SK-N-SH (cell line): ENCODE results near the gene POLG2. TPM values are rescaled to one million over a fixed set of nuclear protein-coding genes. Genes with fewer than 3 reads are reported as not detected.
"Not testable (repeated sequence)": the region's sequence is repeated elsewhere in the genome, so short reads cannot be mapped to it uniquely, and the experiment has no call there.

Experiments used
- CTCF ChIA-PET: fragments of 300-600, 350-600 bp; formaldehyde crosslinking; extraction: SDS; loops from one replicate; lab custom pipeline; 2021; lab: Yijun Ruan, JAX
- POLR2A ChIA-PET: fragments of 350-600 bp; sonication (Branson Sonifier 250); formaldehyde crosslinking; extraction: SDS; loops from one replicate; lab custom pipeline; 2020; ENCODE audit warnings: antibody characterized with exemption, inconsistent platforms; lab: Yijun Ruan, JAX
- DNase-seq: peaks from one replicate; pipeline ENCODE4 v3.0.0; 2012
- H2AFZ ChIP-seq: fragments of 200-600 bp; sonication (generic); 2 replicates; pipeline ENCODE4 v1.8.1; 2016; ENCODE audit warnings: antibody characterized with exemption, mild to moderate bottlenecking, low read depth
- H3F3A ChIP-seq: fragments of 200-600 bp; sonication (generic); replicated peaks from 2 replicates; pipeline ENCODE3; 2016; ENCODE audit warnings: antibody characterized with exemption, mild to moderate bottlenecking; ENCODE audit not compliant: insufficient read depth
- H3K27ac ChIP-seq, 2 experiments: fragments of 200-500 bp in 1 of 2; fragments of 200-600 bp in 1 of 2; sonication (Bioruptor generic) in 1 of 2; sonication (generic), shearing (Covaris generic) in 1 of 2; 2 replicates each; pipeline versions ENCODE4 v1.5.1 to v1.6.1; 2014 to 2016; ENCODE audit warnings: low read depth in 2 of 2, inconsistent platforms in 1 of 2, low read length in 1 of 2, mild to moderate bottlenecking in 1 of 2, mixed read lengths in 1 of 2
- H3K27me3 ChIP-seq: fragments of 200-600 bp; sonication (generic), shearing (Covaris generic); 2 replicates; pipeline ENCODE4 v1.6.1; 2016; ENCODE audit warnings: mixed run types; ENCODE audit not compliant: insufficient read depth
- H3K36me3 ChIP-seq, 2 experiments: fragments of 200-500 bp in 1 of 2; fragments of 200-600 bp in 1 of 2; sonication (Bioruptor generic) in 1 of 2; sonication (generic) in 1 of 2; replicated peaks in 1 of 2; 2 replicates each; pipeline versions ENCODE3 to v1.5.1; 2014 to 2016; ENCODE audit warnings: low read length in 1 of 2, mild to moderate bottlenecking in 1 of 2; ENCODE audit not compliant: insufficient read depth in 2 of 2, control insufficient read depth in 1 of 2
- H3K4me1 ChIP-seq, 2 experiments: fragments of 200-500 bp in 1 of 2; fragments of 200-600 bp in 1 of 2; sonication (Bioruptor generic) in 1 of 2; sonication (generic), shearing (Covaris generic) in 1 of 2; 2 replicates each; pipeline versions ENCODE4 v1.5.1 to v1.6.1; 2014 to 2016; ENCODE audit warnings: low read depth in 1 of 2, low read length in 1 of 2, mixed run types in 1 of 2; ENCODE audit not compliant: insufficient read depth in 2 of 2, control insufficient read depth in 1 of 2
- H3K4me2 ChIP-seq: fragments of 200-600 bp; sonication (generic), shearing (Covaris generic); 2 replicates; pipeline ENCODE4 v1.6.1; 2017; ENCODE audit warnings: mixed run types
- H3K4me3 ChIP-seq, 2 experiments: fragments of 200-500 bp in 1 of 2; fragments of 200-600 bp in 1 of 2; sonication (Bioruptor generic) in 1 of 2; sonication (generic), shearing (Covaris generic) in 1 of 2; 2 replicates each; pipeline versions ENCODE4 v1.5.1 to v1.8.1; 2014 to 2016; ENCODE audit warnings: low read depth in 2 of 2, inconsistent platforms in 1 of 2, low read length in 1 of 2, mild to moderate bottlenecking in 1 of 2, mixed read lengths in 1 of 2, moderate library complexity in 1 of 2
- H3K79me2 ChIP-seq: fragments of 200-600 bp; sonication (generic); 2 replicates; pipeline ENCODE4 v1.8.1; 2017; ENCODE audit warnings: mild to moderate bottlenecking; ENCODE audit not compliant: insufficient read depth
- H3K9ac ChIP-seq: fragments of 200-600 bp; sonication (generic); 2 replicates; pipeline ENCODE4 v1.6.1; 2017; ENCODE audit warnings: mixed run types
- H3K9me2 ChIP-seq: fragments of 200-600 bp; sonication (generic); 2 replicates; pipeline ENCODE4 v1.6.1; 2017; ENCODE audit warnings: mixed run types
- H3K9me3 ChIP-seq: fragments of 200-600 bp; sonication (generic); 2 replicates; pipeline ENCODE4 v1.6.1; 2017; ENCODE audit warnings: mixed run types, mild to moderate bottlenecking, moderate library complexity
- H4K20me1 ChIP-seq: fragments of 200-600 bp; sonication (generic); 2 replicates; pipeline ENCODE4 v1.6.1; 2017; ENCODE audit warnings: mild to moderate bottlenecking, mixed run types; ENCODE audit not compliant: insufficient read depth
- CHD2 ChIP-seq: fragments of 150-350 bp; IDR thresholded peaks from 2 replicates; pipeline ENCODE4 v1.6.1; 2018; ENCODE audit warnings: low read length; ENCODE audit not compliant: partially characterized antibody
- ELF1 ChIP-seq: IDR thresholded peaks from 2 replicates; pipeline ENCODE4 v1.4.0; 2012
- EP300 ChIP-seq, 2 experiments: IDR thresholded peaks; 2 replicates each; pipeline versions ENCODE4 v1.4.0 to v1.6.1; 2012; ENCODE audit warnings: borderline replicate concordance in 1 of 2, low read depth in 1 of 2, low read length in 1 of 2
- EZH2phosphoT487 ChIP-seq: fragments of 200-600 bp; sonication (generic); IDR thresholded peaks from 2 replicates; pipeline ENCODE4 v1.6.1; 2017; ENCODE audit warnings: low read depth, mixed run types, mild to moderate bottlenecking, antibody characterized with exemption, moderate library complexity, borderline replicate concordance
- FOSL2 ChIP-seq: IDR thresholded peaks from 2 replicates; pipeline ENCODE4 v1.4.0; 2012; ENCODE audit warnings: low read depth, mild to moderate bottlenecking, moderate library complexity, borderline replicate concordance
- GABPA ChIP-seq: IDR thresholded peaks from 2 replicates; pipeline ENCODE4 v1.4.0; 2012; ENCODE audit warnings: low read depth, mild to moderate bottlenecking
- GATA2 ChIP-seq: sonication (generic); formaldehyde crosslinking; IDR thresholded peaks from 2 replicates; pipeline ENCODE4 v1.5.0; 2020; ENCODE audit warnings: mild to moderate bottlenecking, missing genetic modification reagents
- MXI1 ChIP-seq: IDR thresholded peaks from 2 replicates; pipeline ENCODE4 v1.6.1; 2012; ENCODE audit warnings: mild to moderate bottlenecking, low read depth, low read length, improper control_type of control experiment
- NFIC ChIP-seq: IDR thresholded peaks from 2 replicates; pipeline ENCODE4 v1.4.0; 2012; ENCODE audit warnings: borderline replicate concordance
- NRF1 ChIP-seq: IDR thresholded peaks from 2 replicates; pipeline ENCODE4 v1.6.1; 2012; ENCODE audit warnings: low read depth, mild to moderate bottlenecking, low read length
- RFX5 ChIP-seq: IDR thresholded peaks from 2 replicates; pipeline ENCODE4 v1.6.1; 2012; ENCODE audit warnings: mild to moderate bottlenecking, improper control_type of control experiment, low read length
- RXRA ChIP-seq: IDR thresholded peaks from 2 replicates; pipeline ENCODE4 v1.4.0; 2012; ENCODE audit warnings: low read depth, mild to moderate bottlenecking, borderline replicate concordance
- SIN3A ChIP-seq: IDR thresholded peaks from 2 replicates; pipeline ENCODE4 v1.6.1; 2012; ENCODE audit warnings: low read depth, mild to moderate bottlenecking, low read length, moderate library complexity, borderline replicate concordance
- TAF1 ChIP-seq: IDR thresholded peaks from 2 replicates; pipeline ENCODE4 v1.6.1; 2012; ENCODE audit warnings: low read depth, mild to moderate bottlenecking, low read length, moderate library complexity, borderline replicate concordance
- TEAD4 ChIP-seq: IDR thresholded peaks from 2 replicates; pipeline ENCODE4 v1.4.0; 2012; ENCODE audit warnings: mild to moderate bottlenecking, borderline replicate concordance; ENCODE audit not compliant: insufficient read depth
- WGBS: methylation state at CpG from one replicate; pipeline ENCODE4 v1.1.6; 2017; ENCODE audit warnings: low lambda C conversion rate; 5-methylcytosine and 5-hydroxymethylcytosine counted together
- polyA plus RNA-seq, 3 experiments: library from polyadenylated mRNA; depleted of rRNA; stranded (reverse); fragments of >200 nt; gene quantifications; 2 replicates each; pipeline ENCODE4 v1.2.3, GENCODE V29; 2012
- TF ChIP-seq, protein P1 (sequence below): IDR thresholded peaks from 2 replicates; pipeline ENCODE4 v1.4.0; 2012; ENCODE audit warnings: low read depth
- TF ChIP-seq, protein P2 (sequence below): IDR thresholded peaks from 2 replicates; pipeline ENCODE4 v1.4.0; 2012; ENCODE audit warnings: low read depth, borderline replicate concordance
- TF ChIP-seq, protein P3 (sequence below): fragments of 150-350 bp; IDR thresholded peaks from 2 replicates; pipeline ENCODE4 v1.6.1; 2017; ENCODE audit warnings: antibody characterized with exemption, low read length, low read depth, borderline replicate concordance
- TF ChIP-seq, protein P4 (sequence below): fragments of 200-600 bp; sonication (generic); IDR thresholded peaks from 2 replicates; pipeline ENCODE4 v1.6.1; 2017; ENCODE audit warnings: antibody characterized with exemption, mild to moderate bottlenecking, moderate library complexity

POLG2 gene
- polyA plus RNA-seq, 1 of the 3 experiments (the other 2 are of a cell fraction), result 18.0 TPM

DNA sequence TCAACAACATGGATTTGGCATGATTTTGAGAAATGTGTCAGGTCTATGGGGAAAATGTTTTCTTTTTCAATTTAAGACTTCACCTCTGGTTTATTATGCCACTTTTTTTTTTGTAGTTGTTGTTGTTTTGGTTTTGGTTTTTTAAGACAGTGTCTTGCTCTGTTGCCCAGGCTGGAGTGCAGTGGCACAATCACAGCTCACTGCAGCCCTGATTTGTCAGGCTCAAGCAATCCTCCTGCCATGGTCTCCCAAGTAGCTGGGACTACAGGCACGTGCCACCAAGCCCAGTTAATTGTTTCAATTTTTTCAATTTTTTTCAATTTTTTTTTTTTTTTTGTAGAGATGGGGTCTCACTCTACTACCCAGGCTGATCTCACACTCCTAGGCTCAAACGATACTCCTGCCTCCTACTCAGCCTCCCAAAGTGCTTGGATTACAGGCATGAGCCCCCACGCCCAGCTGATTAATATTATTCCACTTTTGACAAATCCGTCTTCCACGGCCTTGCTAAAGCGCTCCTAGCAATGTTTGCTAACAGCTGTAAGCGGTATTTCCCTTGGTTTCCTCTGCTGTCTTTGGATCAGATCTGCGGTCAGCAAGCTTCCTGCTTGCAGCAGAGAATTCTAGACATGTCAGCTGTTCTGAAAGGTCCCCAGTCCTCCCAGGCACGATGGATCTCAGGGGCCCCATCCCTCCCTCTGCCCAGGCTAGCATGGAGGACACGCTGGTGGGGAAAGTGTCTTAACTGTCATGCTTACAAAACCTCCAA is 54.9 kb downstream of the POLG2 start:
- H3K4me3 ChIP-seq, result no peak overlapping the region
- no peak for DNase-seq
- no peaks in the 10 kb centered on the region for H3K79me2 ChIP-seq
- no peak overlapping the region for H3K9ac ChIP-seq
- peaks cover 21% of the 10 kb centered on the region; the same call in 1 of the 2 replicates for H3K9me3 ChIP-seq
- no peaks in the 10 kb centered on the region for H3K4me1 ChIP-seq
- H3F3A ChIP-seq, result peaks cover 4% of the 10 kb centered on the region
- no peak for TF ChIP-seq TEAD4
- CTCF ChIA-PET, result interaction anchor here (1.4 to 3.1 kb wide), 3 partner anchors 10 to 136 kb away, joined by 3 to 24 read pairs (median 3); no protein-coding TSS in a partner anchor
- POLR2A ChIA-PET, result no interaction called here
- no peaks in the 10 kb centered on the region for H3K27me3 ChIP-seq
- no peaks in the 10 kb centered on the region for H3K9me2 ChIP-seq
- no peaks in the 10 kb centered on the region for H4K20me1 ChIP-seq
- H3K4me2 ChIP-seq, result no peak overlapping the region
- no peak overlapping the region for H3K27ac ChIP-seq
- no peak overlapping the region for H2AFZ ChIP-seq
- peaks cover 0 to 1% of the 10 kb centered on the region in 2 experiments for H3K36me3 ChIP-seq
- 72% methylated on average over 10 of the region's 10 CpGs for WGBS

DNA sequence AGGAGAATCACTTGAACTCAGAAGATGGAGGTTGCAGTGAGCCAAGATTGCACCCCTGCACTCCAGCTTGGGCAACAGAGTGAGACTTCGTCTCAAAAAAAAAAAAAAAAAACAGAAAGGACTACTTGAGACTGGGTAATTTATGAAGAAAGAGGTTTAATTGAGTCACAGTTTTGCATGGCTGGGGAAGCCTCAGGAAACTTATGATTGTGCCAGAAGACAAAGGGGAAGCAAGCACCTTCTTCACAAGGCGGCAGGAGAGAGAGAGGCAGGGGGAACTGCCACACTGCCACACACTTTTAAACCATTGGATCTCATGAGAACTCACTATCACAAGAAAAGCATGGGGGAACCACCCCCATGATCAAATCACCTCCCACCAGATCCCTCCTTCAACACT is 56.9 kb downstream of the POLG2 start:
- POLR2A ChIA-PET, result no interaction called here
- Histone ChIP-seq H3K4me3 (no peak overlapping the region), H3K27me3 (no peaks in the 10 kb centered on the region), H3K9me2 (no peaks in the 10 kb centered on the region), H3K27ac (no peak overlapping the region), H3K36me3 (peaks cover 0 to 3% of the 10 kb centered on the region in 2 experiments), H3F3A (peaks cover 4% of the 10 kb centered on the region), H3K4me2 (no peak overlapping the region), H4K20me1 (no peaks in the 10 kb centered on the region), H3K9me3 (peaks cover 22% of the 10 kb centered on the region; the same call in 1 of the 2 replicates), H3K4me1 (no peaks in the 10 kb centered on the region), H3K79me2 (no peaks in the 10 kb centered on the region), H2AFZ (no peak overlapping the region), H3K9ac (no peak overlapping the region)
- WGBS, result 74% methylated on average over 2 of the region's 2 CpGs
- TF ChIP-seq RFX5, result no peak
- TF ChIP-seq RXRA, result no peak
- no peak for TF ChIP-seq SIN3A
- no peak for TF ChIP-seq NFIC
- TF ChIP-seq, protein P1, sequence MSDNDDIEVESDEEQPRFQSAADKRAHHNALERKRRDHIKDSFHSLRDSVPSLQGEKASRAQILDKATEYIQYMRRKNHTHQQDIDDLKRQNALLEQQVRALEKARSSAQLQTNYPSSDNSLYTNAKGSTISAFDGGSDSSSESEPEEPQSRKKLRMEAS, result no peak
- TF ChIP-seq NRF1, result no peak
- TF ChIP-seq, protein P2, sequence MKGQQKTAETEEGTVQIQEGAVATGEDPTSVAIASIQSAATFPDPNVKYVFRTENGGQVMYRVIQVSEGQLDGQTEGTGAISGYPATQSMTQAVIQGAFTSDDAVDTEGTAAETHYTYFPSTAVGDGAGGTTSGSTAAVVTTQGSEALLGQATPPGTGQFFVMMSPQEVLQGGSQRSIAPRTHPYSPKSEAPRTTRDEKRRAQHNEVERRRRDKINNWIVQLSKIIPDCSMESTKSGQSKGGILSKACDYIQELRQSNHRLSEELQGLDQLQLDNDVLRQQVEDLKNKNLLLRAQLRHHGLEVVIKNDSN, result no peak
- no peak for TF ChIP-seq TAF1
- no peak for TF ChIP-seq MXI1
- TF ChIP-seq ELF1, result no peak
- TF ChIP-seq CHD2, result no peak
- TF ChIP-seq FOSL2, result no peak
- TF ChIP-seq GABPA, result no peak
- no peak for TF ChIP-seq EP300 (IDR thresholded peaks at IDR 0.05; ENCODE audit: borderline replicate concordance in 1 of 2, low read depth in 1 of 2, low read length in 1 of 2)
- no peak for TF ChIP-seq GATA2 (CRISPR knock-in tag)
- TF ChIP-seq, protein P3, sequence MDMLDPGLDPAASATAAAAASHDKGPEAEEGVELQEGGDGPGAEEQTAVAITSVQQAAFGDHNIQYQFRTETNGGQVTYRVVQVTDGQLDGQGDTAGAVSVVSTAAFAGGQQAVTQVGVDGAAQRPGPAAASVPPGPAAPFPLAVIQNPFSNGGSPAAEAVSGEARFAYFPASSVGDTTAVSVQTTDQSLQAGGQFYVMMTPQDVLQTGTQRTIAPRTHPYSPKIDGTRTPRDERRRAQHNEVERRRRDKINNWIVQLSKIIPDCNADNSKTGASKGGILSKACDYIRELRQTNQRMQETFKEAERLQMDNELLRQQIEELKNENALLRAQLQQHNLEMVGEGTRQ, result no peak
- TF ChIP-seq, protein P4, sequence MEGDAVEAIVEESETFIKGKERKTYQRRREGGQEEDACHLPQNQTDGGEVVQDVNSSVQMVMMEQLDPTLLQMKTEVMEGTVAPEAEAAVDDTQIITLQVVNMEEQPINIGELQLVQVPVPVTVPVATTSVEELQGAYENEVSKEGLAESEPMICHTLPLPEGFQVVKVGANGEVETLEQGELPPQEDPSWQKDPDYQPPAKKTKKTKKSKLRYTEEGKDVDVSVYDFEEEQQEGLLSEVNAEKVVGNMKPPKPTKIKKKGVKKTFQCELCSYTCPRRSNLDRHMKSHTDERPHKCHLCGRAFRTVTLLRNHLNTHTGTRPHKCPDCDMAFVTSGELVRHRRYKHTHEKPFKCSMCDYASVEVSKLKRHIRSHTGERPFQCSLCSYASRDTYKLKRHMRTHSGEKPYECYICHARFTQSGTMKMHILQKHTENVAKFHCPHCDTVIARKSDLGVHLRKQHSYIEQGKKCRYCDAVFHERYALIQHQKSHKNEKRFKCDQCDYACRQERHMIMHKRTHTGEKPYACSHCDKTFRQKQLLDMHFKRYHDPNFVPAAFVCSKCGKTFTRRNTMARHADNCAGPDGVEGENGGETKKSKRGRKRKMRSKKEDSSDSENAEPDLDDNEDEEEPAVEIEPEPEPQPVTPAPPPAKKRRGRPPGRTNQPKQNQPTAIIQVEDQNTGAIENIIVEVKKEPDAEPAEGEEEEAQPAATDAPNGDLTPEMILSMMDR, result no peak
- no peak for TF ChIP-seq TEAD4
- no peak for TF ChIP-seq EZH2phosphoT487
- no peak for DNase-seq
- CTCF ChIA-PET, result interaction anchor here (3.4 kb wide), 1 partner anchor 20 kb away, joined by 16 read pairs; no protein-coding TSS in a partner anchor

DNA sequence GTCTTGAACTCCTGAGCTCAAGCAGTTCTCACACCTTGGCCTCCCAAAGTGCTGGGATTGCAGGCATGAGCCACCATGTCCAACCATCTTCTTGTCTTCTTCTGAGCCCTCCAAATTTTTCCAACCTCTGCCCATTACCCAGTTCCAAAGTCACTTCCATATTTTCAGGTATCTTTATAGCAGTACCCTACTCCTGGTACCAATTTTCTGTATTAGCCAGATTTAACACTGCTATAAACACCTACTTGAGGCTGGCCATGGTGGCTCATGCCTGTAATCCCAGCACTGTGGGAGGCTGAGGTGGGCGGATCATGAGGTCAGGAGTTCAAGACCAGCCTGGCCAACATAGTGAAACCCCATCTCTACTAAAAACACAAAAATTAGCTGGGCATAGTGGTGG is 57.3 kb downstream of the POLG2 start:
- POLR2A ChIA-PET, result not testable (repeated sequence)
- 52% methylated on average over 1 of the region's 1 CpG for WGBS

More for the DNA sequence above, 57.3 kb downstream of the POLG2 start:
- not testable (repeated sequence) for H3K4me1 ChIP-seq, H3K4me2 ChIP-seq, H3K27ac ChIP-seq, H3K9ac ChIP-seq, H3K9me2 ChIP-seq, H2AFZ ChIP-seq, H3K4me3 ChIP-seq, H3K36me3 ChIP-seq, H3K27me3 ChIP-seq, H3F3A ChIP-seq, H3K79me2 ChIP-seq, H4K20me1 ChIP-seq, DNase-seq
- CTCF ChIA-PET, result interaction anchor here (3.4 kb wide), 1 partner anchor 20 kb away, joined by 16 read pairs; no protein-coding TSS in a partner anchor
- peaks cover 22% of the 10 kb centered on the region; the same call in 1 of the 2 replicates for H3K9me3 ChIP-seq
